ENCODE data around the gene RNF38.
"Not testable (repeated sequence)": the region's sequence is repeated elsewhere in the genome, so short reads cannot be mapped to it uniquely, and the experiment has no call there.

DNA sequence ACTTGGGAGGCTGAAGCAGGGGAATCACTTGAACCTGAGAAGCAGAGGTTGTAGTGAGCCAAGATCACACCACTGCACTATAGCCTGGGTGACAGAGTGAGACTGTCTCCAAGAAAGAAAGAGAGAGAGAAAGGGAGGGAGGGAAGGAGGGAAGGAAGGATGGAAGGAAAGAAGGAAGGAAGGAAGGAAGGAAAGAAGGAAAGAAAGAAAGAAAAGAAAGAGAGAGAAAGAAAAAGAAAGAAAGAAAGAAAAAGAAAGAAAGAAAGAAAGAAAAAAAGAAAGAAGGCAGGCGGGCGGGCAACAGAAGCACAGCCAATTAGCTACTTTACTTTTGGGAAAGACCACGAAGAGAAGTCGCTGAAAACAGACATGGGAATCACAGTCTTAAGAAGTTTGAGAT lies 9.0 kb upstream of the RNF38 start:
- not testable (repeated sequence) for TF ChIP-seq EZH2 (IDR thresholded peaks at IDR 0.05; ENCODE audit: insufficient read depth, poor library complexity, severe bottlenecking); EZH2phosphoT487 (IDR thresholded peaks at IDR 0.05; ENCODE audit: insufficient read depth, low read depth)
